Lower leg skin (tissue), 4 donors: ENCODE measurements around the gene EMCN. TPM values are rescaled to one million over a fixed set of nuclear protein-coding genes. Genes with fewer than 3 reads are reported as not detected.
"Not testable (repeated sequence)": the region's sequence is repeated elsewhere in the genome, so short reads cannot be mapped to it uniquely, and the experiment has no call there.

Experiments
- DNase-seq, 2 donors: peaks; one replicate each; pipeline ENCODE4 v3.0.0-alpha.2; 2019; ENCODE audit warnings: low spot score in 2 of 2
- H3K4me3 ChIP-seq: fragments of 200-600 bp; sonication (generic); 2 replicates; pipeline ENCODE4 v1.5.1; 2017; ENCODE audit warnings: mild to moderate bottlenecking, low read depth; ENCODE audit not compliant: poor library complexity, severe bottlenecking
- CTCF ChIP-seq, 3 donors: fragments of 450-650 bp; IDR thresholded peaks; one replicate each; pipeline ENCODE4 v1.5.1; 2016; ENCODE audit warnings: antibody characterized with exemption in 3 of 3, mild to moderate bottlenecking in 3 of 3, moderate library complexity in 2 of 3
- POLR2A ChIP-seq, 2 donors: fragments of 450-650 bp; IDR thresholded peaks; one replicate each; pipeline ENCODE4 v1.6.1; 2016 to 2017; ENCODE audit warnings: antibody characterized with exemption in 2 of 2, mild to moderate bottlenecking in 1 of 2, moderate library complexity in 1 of 2
- WGBS, 2 donors: methylation state at CpG; one replicate each; pipeline ENCODE4 v1.1.5; 2018; 5-methylcytosine and 5-hydroxymethylcytosine counted together
- intact Hi-C: fragments of 100-400 bp; cut with DNase I; formaldehyde crosslinking; loops from one replicate; pipeline ENCODE4 v1.15.0; 2023; ENCODE audit warnings: low total_unique reads
- total RNA-seq, 4 donors: library from RNA; depleted of rRNA; stranded (reverse); fragments of >200 nt; gene quantifications; one replicate each; pipeline ENCODE4 v1.1.0, GENCODE V29; 2016

Gene EMCN
- total RNA-seq, 4 donors from 2014 or later, result 1.9 to 11.1 (median 7.1) TPM

GRCh38 chr4:100360211-100360610, 157.6 kb downstream of the EMCN start:
- DNase-seq, result no peak
- 61 to 65% methylated on average over 1 of the region's 1 CpG for WGBS, 2 donors
- intact Hi-C loops, result no loop called here
- H3K4me3 ChIP-seq, result no peak overlapping the region
- no peak for TF ChIP-seq POLR2A (IDR thresholded peaks at IDR 0.05)
- TF ChIP-seq CTCF (IDR thresholded peaks at IDR 0.05), result no peak

GRCh38 chr4:100359441-100359840, 158.4 kb downstream of the EMCN start:
- intact Hi-C loops, result no loop called here
- no peak for DNase-seq
- no peak for TF ChIP-seq POLR2A (IDR thresholded peaks at IDR 0.05)
- TF ChIP-seq CTCF (IDR thresholded peaks at IDR 0.05), result no peak
- no peak overlapping the region for H3K4me3 ChIP-seq
- 21 to 26% methylated on average over 2 of the region's 2 CpGs for WGBS, 2 donors

GRCh38 chr4:100357542-100357941, 160.3 kb downstream of the EMCN start:
- WGBS, 2 donors, result 88 to 93% methylated on average over 1 of the region's 1 CpG
- no peak for DNase-seq
- no peak overlapping the region for H3K4me3 ChIP-seq
- intact Hi-C loops, result no loop called here
- TF ChIP-seq CTCF (IDR thresholded peaks at IDR 0.05) (no peak), POLR2A (IDR thresholded peaks at IDR 0.05) (no peak)

- intact Hi-C loops, result no loop called here
- H3K4me3 ChIP-seq, result no peak overlapping the region
- WGBS, 2 donors, result 70 to 81% methylated on average over 1 of the region's 1 CpG
- TF ChIP-seq CTCF (IDR thresholded peaks at IDR 0.05) (no peak), POLR2A (IDR thresholded peaks at IDR 0.05) (no peak)
- no peak for DNase-seq
Measured at GRCh38 chr4:100356172-100356571, 161.7 kb downstream of the EMCN start.

- WGBS, 2 donors, result 95 to 98% methylated on average over 3 of the region's 3 CpGs
- DNase-seq, intact Hi-C loops, H3K4me3 ChIP-seq: not testable (repeated sequence)
Measured at GRCh38 chr4:100352352-100352751, 165.5 kb downstream of the EMCN start.

- intact Hi-C loops, result no loop called here
- no peak for DNase-seq
- 70 to 86% methylated on average over 3 of the region's 3 CpGs for WGBS, 2 donors
- TF ChIP-seq POLR2A (IDR thresholded peaks at IDR 0.05) (no peak), CTCF (IDR thresholded peaks at IDR 0.05) (no peak)
- no peak overlapping the region for H3K4me3 ChIP-seq
Measured at GRCh38 chr4:100348473-100348872, 169.3 kb downstream of the EMCN start.
